ENCODE results near the gene KIF14. TPM values are rescaled to one million over a fixed set of nuclear protein-coding genes. Genes with fewer than 3 reads are reported as not detected.

The KIF14 gene
- total RNA-seq, 1 donor from 2014 or later = 2.0 TPM

- no peaks in the 10 kb centered on the region for H3K36me3 ChIP-seq (ENCODE audit: control insufficient read depth, insufficient read depth, low read length)
- TF ChIP-seq CTCF (IDR thresholded peaks at IDR 0.05; ENCODE audit: insufficient read depth, low read length, poor library complexity, severe bottlenecking) = no peak
- no peak for DNase-seq (ENCODE audit: low read depth)
- no peaks in the 10 kb centered on the region for H3K27me3 ChIP-seq (ENCODE audit: control insufficient read depth, insufficient read depth, low read length)
- H3K4me3 ChIP-seq (ENCODE audit: low read depth, low read length) = no peak overlapping the region
Observed at GRCh38 chr1:200627575-200628222, 7.1 kb upstream of the KIF14 start.

- no peak for TF ChIP-seq CTCF (IDR thresholded peaks at IDR 0.05; ENCODE audit: insufficient read depth, low read length, poor library complexity, severe bottlenecking)
- DNase-seq (ENCODE audit: low read depth) = no peak
- Histone ChIP-seq H3K4me3 (ENCODE audit: low read depth, low read length) (no peak overlapping the region), H3K27me3 (ENCODE audit: control insufficient read depth, insufficient read depth, low read length) (no peaks in the 10 kb centered on the region), H3K36me3 (ENCODE audit: control insufficient read depth, insufficient read depth, low read length) (no peaks in the 10 kb centered on the region)
Observed at GRCh38 chr1:200626853-200627534, 6.4 kb upstream of the KIF14 start.

- no peak for TF ChIP-seq CTCF (IDR thresholded peaks at IDR 0.05; ENCODE audit: insufficient read depth, low read length, poor library complexity, severe bottlenecking)
- no peak for DNase-seq (ENCODE audit: low read depth)
- no peaks in the 10 kb centered on the region for H3K27me3 ChIP-seq (ENCODE audit: control insufficient read depth, insufficient read depth, low read length)
- no peak overlapping the region for H3K4me3 ChIP-seq (ENCODE audit: low read depth, low read length)
- no peaks in the 10 kb centered on the region for H3K36me3 ChIP-seq (ENCODE audit: control insufficient read depth, insufficient read depth, low read length)
Observed at GRCh38 chr1:200625381-200625824, 4.9 kb upstream of the KIF14 start.

GRCh38 chr1:200624679-200625335 lies 4.3 kb upstream of the KIF14 start:
- Histone ChIP-seq H3K27me3 (ENCODE audit: control insufficient read depth, insufficient read depth, low read length) (no peaks in the 10 kb centered on the region), H3K36me3 (ENCODE audit: control insufficient read depth, insufficient read depth, low read length) (no peaks in the 10 kb centered on the region), H3K4me3 (ENCODE audit: low read depth, low read length) (no peak overlapping the region)
- DNase-seq (ENCODE audit: low read depth) = no peak
- TF ChIP-seq CTCF (IDR thresholded peaks at IDR 0.05; ENCODE audit: insufficient read depth, low read length, poor library complexity, severe bottlenecking) = no peak

- Histone ChIP-seq H3K4me3 (ENCODE audit: low read depth, low read length) (peak overlapping the region; percentile 89), H3K36me3 (ENCODE audit: control insufficient read depth, insufficient read depth, low read length) (no peaks in the 10 kb centered on the region), H3K27me3 (ENCODE audit: control insufficient read depth, insufficient read depth, low read length) (no peaks in the 10 kb centered on the region)
- no peak for DNase-seq (ENCODE audit: low read depth)
- TF ChIP-seq CTCF (IDR thresholded peaks at IDR 0.05; ENCODE audit: insufficient read depth, low read length, poor library complexity, severe bottlenecking) = no peak
Observed at GRCh38 chr1:200619894-200620272, 668 bp downstream of the KIF14 start.
